PFSK-1 (cell line): ENCODE results near the gene SDF2.

Experiments used
- POLR2AphosphoS5 ChIP-seq: IDR thresholded peaks from 2 replicates; pipeline ENCODE4 v1.6.1; 2012; ENCODE audit warnings: low read depth, mild to moderate bottlenecking, control low read depth, low read length, moderate library complexity
- REST ChIP-seq, 2 experiments: IDR thresholded peaks; 2 replicates each; pipeline versions ENCODE4 v1.6.1 to v1.8.0; 2011 to 2012; ENCODE audit warnings: low read depth in 2 of 2, low read length in 2 of 2, control low read depth in 1 of 2, inconsistent platforms in 1 of 2, mild to moderate bottlenecking in 1 of 2, moderate library complexity in 1 of 2; ENCODE audit not compliant: insufficient read depth in 1 of 2
- SIN3A ChIP-seq: IDR thresholded peaks from 2 replicates; pipeline ENCODE4 v1.6.1; 2012; ENCODE audit warnings: mild to moderate bottlenecking, low read length, moderate library complexity, borderline replicate concordance; ENCODE audit not compliant: insufficient read depth

- no peak for TF ChIP-seq SIN3A
- TF ChIP-seq POLR2AphosphoS5 = 0 out of 2 replicates have a peak, but pooled peaks have one; percentile 22
- no peak for TF ChIP-seq REST (IDR thresholded peaks at IDR 0.05; ENCODE audit: insufficient read depth in 1 of 2, low read depth in 2 of 2, low read length in 2 of 2)
Measured at GRCh38 chr17:28700830-28701492, 39.3 kb upstream of the SDF2 start.
